GM18909 (cell line): Measurements from ENCODE around the gene DEAF1.
A peak's percentile ranks its signal among the peaks of the same experiment; 100 is the strongest.

Experiments used
- ATAC-seq: cut with Tn5 transposase; IDR thresholded peaks from one replicate; pipeline ENCODE4 v1.9.1; 2021; ENCODE audit warnings: mild to moderate bottlenecking; ENCODE audit not compliant: unreplicated experiment, poor library complexity

DEAF1 gene

GRCh38 chr11:615504-616319 lies 79.3 kb downstream of the DEAF1 start, which contains the start of gene IRF7:
IRF7 (minus strand) TSS chr11:615950; CDS start chr11:615364, 586 bp downstream.
- ATAC-seq = peak; percentile 72

- ATAC-seq = peak; percentile 1
These were observed 80.2 kb downstream of the DEAF1 start for GRCh38 chr11:614623-615503.

DNA sequence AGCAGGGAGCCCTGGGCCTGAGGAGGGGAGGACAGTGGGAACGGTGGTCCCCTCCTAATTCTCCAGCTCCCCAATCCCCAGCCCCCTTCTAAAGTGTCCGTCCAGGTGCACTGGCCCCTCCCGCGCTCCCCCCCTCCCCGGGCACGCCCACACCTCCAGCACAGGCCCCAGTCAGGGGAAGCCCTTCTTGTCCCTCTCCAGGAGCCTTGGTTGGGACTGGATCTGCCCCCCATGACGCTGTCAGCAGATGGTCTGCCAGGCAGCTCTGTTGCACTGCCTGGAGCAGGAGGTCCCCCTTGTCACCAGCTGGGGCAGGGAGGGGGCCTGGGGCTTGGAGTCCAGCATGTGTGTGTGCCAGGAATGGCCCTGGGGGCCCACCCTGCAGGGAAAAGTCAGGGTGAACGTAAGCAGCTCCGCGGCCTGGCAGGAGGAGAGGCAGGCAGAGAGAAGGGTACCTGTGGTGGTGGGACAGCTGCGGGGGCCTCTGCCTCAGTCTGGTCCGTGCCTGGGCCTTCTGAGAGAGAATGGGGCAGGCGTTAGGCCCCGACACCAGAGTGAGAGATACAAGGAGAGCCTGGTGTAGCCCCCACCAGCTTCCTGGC lies 80.9 kb downstream of the DEAF1 start:
- no peak for ATAC-seq

- ATAC-seq = no peak
These were observed 81.6 kb downstream of the DEAF1 start for GRCh38 chr11:613369-613968.

- no peak for ATAC-seq
These were observed 82.1 kb downstream of the DEAF1 start for GRCh38 chr11:612961-613300.

DNA sequence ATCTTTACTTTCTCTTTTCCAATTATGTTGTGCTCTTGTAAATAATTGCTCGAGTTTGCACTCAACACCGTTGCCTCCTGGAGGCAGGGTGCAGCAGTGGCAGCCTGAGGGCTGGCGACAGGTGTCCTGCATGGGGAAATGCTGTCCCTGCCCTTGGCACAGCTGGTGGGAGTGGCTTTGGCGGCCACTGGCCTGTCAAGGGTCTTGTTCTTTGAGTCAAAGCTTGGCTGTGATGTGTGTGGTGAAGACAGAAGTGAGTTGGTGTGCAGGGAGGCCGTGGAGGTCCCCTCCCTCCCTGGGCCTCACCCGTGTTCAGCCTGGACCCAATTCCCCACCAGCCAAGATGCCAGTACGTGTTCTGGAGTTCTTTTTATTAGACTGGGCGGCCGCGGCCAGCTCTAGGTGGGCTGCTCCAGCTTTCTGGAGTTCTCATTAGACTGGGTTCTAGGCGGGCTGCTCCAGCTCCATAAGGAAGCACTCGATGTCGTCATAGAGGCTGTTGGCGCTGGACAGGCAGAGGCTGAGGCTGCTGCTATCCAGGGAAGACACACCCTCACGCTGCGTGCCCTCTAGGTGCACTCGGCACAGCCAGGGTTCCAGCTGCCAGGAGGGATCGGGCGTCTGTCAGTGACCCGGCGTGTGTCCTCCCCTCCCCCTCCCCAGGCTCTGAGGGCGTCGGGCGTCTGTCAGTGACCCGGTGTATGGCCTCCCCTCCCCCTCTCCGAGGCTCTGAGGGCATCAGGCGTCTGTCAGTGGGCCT lies 82.6 kb downstream of the DEAF1 start:
- no peak for ATAC-seq

DNA sequence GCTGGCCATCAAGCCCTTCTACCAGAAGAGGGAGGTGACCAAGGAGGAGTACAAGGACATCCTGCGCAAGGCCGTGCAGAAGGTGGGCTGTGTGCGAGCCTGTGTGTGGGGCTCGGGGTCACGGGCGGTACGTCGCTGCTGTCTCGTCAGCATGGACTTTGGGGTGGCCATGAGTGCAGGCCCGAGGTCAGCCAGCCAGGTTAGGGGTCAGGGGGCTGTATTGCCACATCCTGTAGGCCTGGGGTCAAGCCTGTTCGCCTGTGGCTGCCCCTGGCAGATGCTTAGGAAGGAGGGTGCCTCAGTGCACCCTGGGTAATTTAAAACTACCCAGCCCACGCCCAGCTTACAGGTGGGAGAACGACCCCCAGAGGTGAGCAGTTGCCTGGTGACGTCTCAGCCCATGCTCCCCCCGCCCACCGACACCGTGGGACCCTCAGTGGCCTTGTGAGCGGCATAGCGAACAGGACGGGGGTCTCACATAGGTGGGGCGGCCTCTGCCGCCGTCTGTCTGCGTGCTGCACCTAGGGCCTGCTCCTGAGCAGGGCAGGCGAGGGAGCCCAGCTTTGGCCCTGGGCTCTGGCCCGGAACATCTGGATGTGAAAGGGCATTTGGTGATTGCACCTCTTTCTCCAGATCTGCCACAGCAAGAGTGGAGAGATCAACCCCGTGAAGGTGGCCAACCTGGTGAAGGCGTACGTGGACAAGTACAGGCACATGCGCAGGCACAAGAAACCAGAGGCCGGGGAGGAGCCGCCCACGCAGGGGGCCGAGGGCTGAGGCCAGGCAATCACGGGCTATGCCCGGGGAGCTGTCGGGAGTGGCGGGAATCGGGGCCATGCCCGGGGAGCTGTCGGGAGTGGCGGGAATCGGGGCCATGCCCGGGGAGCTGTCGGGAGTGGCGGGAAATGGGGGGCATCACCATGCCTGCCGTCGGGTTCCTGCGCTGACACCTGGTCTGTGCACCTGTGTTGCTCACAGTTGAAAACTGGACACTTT lies 83.7 kb downstream of the DEAF1 start:
- no peak for ATAC-seq

DNA sequence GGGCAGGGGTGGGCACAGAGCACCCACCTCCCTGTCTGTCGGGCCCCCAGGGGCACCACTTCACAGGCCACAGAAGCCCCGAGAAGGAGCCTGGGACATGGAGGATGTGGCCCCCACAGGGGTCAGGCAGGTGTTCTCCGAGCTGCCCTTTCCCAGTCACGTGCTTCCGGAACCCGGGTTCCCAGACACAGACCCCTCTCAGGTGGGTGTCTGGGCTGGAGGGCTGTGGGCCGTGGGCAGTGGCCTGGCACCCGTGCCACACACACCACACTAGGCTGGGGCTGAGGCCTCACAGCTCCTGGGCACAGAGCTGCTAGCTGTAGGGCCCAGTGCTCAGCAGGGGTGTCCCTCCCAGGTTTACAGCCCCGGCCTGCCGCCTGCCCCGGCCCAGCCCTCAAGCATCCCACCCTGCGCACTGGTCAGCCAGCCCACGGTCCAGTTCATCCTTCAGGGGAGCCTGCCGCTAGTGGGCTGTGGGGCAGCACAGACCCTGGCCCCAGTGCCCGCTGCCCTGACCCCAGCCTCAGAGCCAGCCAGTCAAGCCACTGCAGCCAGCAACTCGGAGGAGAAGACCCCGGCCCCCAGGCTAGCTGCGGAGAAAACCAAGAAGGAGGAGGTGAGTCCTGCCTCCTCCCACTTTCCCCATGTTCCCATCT lies 84.7 kb downstream of the DEAF1 start:
- no peak for ATAC-seq

DNA sequence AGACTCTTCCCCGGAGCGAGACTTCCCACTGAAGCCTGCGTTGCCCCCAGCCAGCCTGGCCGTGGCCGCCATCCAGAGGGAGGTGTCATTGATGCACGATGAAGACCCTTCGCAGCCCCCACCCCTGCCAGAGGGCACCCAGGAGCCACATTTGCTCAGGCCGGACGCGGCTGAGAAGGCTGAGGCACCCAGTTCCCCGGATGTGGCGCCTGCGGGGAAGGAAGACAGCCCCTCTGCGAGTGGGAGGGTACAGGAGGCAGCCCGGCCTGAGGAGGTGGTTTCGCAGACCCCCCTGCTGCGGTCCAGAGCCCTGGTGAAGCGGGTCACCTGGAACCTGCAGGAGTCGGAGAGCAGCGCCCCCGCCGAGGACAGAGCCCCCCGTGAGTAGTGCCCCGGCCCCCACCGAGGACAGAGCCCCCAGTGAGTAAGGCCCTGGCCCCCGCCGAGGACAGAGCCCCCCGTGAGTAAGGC lies 85.6 kb downstream of the DEAF1 start:
- ATAC-seq = no peak

DNA sequence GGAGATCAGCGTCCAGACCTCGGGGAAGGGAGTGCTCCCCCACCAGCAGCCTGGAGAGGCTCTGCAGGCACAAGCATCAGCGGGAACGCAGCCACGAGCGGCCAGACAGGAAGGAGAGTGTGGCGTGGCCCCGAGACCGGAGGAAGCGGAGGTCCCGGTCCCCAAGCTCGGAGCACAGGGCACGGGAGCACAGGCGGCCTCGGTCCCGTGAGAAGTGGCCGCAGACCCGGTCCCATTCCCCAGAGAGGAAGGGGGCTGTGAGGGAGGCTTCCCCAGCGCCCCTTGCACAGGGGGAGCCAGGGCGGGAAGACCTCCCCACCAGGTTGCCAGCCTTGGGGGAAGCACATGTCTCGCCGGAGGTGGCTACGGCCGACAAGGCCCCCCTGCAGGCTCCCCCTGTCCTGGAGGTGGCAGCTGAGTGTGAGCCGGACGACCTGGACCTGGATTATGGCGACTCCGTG lies 86.2 kb downstream of the DEAF1 start:
- no peak for ATAC-seq

DNA sequence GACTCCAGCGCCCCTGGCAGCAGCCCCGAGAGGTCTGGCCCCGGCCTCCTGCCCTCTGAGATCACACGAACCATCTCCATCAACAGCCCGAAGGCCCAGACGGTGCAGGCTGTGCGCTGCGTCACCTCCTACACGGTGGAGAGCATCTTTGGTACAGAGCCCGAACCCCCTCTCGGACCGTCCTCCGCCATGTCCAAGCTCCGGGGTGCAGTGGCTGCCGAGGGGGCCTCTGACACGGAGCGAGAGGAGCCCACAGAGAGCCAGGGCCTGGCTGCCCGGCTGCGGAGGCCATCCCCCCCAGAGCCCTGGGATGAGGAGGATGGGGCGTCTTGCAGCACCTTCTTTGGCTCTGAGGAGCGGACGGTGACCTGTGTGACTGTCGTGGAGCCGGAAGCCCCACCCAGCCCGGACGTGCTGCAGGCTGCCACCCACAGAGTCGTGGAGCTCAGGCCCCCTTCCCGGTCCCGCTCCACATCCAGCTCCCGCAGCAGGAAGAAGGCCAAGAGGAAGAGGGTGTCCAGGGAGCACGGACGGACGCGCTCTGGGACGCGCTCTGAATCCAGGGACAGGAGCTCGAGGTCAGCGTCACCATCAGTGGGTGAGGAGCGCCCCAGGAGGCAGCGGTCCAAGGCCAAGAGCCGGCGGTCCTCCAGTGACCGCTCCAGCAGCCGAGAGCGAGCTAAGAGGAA lies 86.9 kb downstream of the DEAF1 start:
- no peak for ATAC-seq

- no peak for ATAC-seq
These were observed 87.8 kb downstream of the DEAF1 start for GRCh38 chr11:607020-607780.

GRCh38 chr11:606245-606644 lies 88.8 kb downstream of the DEAF1 start:
- no peak for ATAC-seq

DNA sequence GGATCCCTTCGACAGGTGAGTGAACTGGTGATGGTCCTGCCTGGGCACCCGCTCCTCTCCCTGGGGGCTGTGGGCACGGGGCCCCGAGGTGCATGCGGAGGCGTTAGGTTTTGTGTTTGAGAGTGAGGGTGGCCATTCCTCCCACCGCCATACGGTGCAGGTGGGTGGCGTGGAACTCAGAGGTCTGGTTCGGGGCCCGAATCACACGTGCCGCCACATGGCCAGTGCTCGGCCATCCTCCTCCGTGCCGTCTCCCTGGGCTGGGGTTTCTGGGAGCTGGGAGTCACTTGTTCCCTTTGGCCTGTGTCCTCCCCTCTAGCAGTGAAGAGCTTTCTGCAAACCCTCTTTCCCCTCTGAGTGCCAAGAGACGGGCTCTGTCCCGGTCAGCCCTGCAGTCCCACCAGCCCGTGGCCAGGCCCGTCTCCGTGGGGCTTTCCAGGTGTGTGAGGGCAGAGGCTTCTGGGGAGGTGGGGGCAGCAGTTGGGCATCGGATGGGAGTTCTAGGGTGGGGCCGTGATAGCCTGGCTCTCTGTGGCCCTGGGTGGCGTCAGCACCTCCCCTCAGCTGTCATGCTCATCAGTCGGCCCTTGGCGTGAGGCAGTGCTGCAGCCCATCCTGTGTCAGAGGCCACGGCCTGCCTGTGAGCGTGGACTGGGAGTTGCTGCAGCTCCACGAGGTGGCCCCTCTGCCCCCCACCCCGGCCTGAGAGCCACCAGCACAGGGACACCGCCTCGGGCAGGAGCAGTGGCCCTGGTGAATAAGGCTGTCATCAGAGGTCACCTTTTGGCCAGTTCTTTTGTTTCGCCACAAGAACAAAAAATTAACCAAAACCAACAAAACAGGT lies 89.5 kb downstream of the DEAF1 start:
- ATAC-seq = no peak

GRCh38 chr11:603154-603553 lies 91.9 kb downstream of the DEAF1 start:
- ATAC-seq = no peak
